ENCODE results near the gene UXS1. TPM values are rescaled to one million over a fixed set of nuclear protein-coding genes. Genes with fewer than 3 reads are reported as not detected.

The UXS1 gene
- total RNA-seq, 1 experiment from 2014 or later = 46.3 TPM

DNA sequence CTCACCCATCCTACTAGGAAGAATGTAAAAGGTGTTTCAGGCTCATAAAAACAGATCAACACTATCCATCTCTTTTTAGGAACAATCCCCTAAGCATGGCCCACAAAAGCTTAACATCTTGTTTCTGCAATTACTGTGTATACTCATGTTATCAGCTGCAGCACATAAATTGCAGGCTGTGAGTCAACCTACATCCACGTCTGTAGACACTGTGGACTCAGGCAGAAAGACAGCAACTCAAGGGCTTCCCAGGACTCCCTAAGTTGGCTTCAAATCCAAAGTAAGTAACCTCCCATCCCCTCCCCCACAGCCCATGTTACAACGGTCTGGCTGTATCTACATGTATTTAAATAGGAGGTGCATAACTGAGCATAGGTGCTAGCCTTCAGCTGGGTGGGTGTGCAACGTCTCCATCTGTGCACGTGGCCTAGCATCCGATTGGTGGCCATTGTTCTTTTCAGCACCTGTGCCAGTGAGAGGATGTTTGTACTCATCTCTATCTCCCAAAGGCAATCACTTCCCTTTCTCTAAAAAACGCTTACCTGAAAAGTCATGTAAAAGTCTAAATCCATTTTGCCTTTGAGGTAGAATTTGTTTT, 30.1 kb downstream of the UXS1 start:
- peaks cover 57 to 67% of the 10 kb centered on the region in 2 experiments for H3K4me1 Mint-ChIP-seq
- TF ChIP-seq, protein P1, sequence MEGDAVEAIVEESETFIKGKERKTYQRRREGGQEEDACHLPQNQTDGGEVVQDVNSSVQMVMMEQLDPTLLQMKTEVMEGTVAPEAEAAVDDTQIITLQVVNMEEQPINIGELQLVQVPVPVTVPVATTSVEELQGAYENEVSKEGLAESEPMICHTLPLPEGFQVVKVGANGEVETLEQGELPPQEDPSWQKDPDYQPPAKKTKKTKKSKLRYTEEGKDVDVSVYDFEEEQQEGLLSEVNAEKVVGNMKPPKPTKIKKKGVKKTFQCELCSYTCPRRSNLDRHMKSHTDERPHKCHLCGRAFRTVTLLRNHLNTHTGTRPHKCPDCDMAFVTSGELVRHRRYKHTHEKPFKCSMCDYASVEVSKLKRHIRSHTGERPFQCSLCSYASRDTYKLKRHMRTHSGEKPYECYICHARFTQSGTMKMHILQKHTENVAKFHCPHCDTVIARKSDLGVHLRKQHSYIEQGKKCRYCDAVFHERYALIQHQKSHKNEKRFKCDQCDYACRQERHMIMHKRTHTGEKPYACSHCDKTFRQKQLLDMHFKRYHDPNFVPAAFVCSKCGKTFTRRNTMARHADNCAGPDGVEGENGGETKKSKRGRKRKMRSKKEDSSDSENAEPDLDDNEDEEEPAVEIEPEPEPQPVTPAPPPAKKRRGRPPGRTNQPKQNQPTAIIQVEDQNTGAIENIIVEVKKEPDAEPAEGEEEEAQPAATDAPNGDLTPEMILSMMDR (conservative IDR thresholded peaks at IDR 0.05) = no peak

More for the DNA sequence above, 30.1 kb downstream of the UXS1 start:
- H2BK5ac ChIP-seq (ENCODE audit: insufficient read length, low read length) = no peak overlapping the region
- Mint-ChIP-seq H3K9me3 (no peaks in the 10 kb centered on the region), H3K27me3 (ENCODE audit: low read depth) (no peaks in the 10 kb centered on the region), H3K27ac (peak overlapping the region in 2 of 3 experiments; percentile 3 to 72; a peak in 2 of 7 replicates), H3K36me3 (ENCODE audit: insufficient read depth in 1 of 3, low read depth in 3 of 3) (peaks cover 4 to 32% (median 29%) of the 10 kb centered on the region in 3 experiments; a peak in 6 of 7 replicates), H3K4me3 (peak overlapping the region in 1 of 2 experiments; percentile 11; a peak in 1 of 5 replicates)
- no peak overlapping the region for H3K9ac ChIP-seq (ENCODE audit: extremely low read depth, insufficient read length, low read length)
- no peak overlapping the region for H3K27ac ChIP-seq (ENCODE audit: insufficient read length, low read depth, low read length)
- H3K56ac ChIP-seq (ENCODE audit: insufficient read length, low read depth, low read length) = no peak overlapping the region
- no peak overlapping the region for H3K4ac ChIP-seq (ENCODE audit: low read depth, low read length)
- H2BK12ac ChIP-seq (ENCODE audit: insufficient read length, low read depth, low read length) = no peak overlapping the region
- H3K79me1 ChIP-seq (ENCODE audit: insufficient read depth, low read depth, low read length, poor library complexity, severe bottlenecking) = no peaks in the 10 kb centered on the region
- no peak overlapping the region for H2BK15ac ChIP-seq (ENCODE audit: low read depth, low read length)
- H4K91ac ChIP-seq (ENCODE audit: insufficient read length, low read depth, low read length) = no peak overlapping the region
- no peaks in the 10 kb centered on the region; the same call in 1 of the 2 replicates for H3K79me2 ChIP-seq (ENCODE audit: insufficient read depth, low read length)
- H4K8ac ChIP-seq (replicated peaks; ENCODE audit: insufficient read length, low read depth, low read length) = no peak overlapping the region
- H3K23me2 ChIP-seq (ENCODE audit: insufficient read length, low read depth, low read length, poor library complexity, severe bottlenecking) = no peaks in the 10 kb centered on the region
- no peak overlapping the region for H2BK20ac ChIP-seq (ENCODE audit: low read depth, low read length, poor library complexity, severe bottlenecking)
- H3K4me1 ChIP-seq (ENCODE audit: insufficient read depth, low read length) = peaks cover 15% of the 10 kb centered on the region; the same call in 1 of the 2 replicates
- H3K27me3 ChIP-seq (ENCODE audit: insufficient read depth, low read length) = no peaks in the 10 kb centered on the region
- DNase-seq = no peak
- H4K20me1 ChIP-seq (ENCODE audit: control insufficient read depth, insufficient read depth, insufficient read length) = no peaks in the 10 kb centered on the region
- H2AK5ac ChIP-seq (ENCODE audit: insufficient read length, low read length) = no peak overlapping the region
- no peak overlapping the region for H4K5ac ChIP-seq (ENCODE audit: insufficient read length, low read depth, low read length)
- no peak overlapping the region for H3K18ac ChIP-seq (ENCODE audit: insufficient read length, low read depth, low read length)
- H3K4me2 ChIP-seq (ENCODE audit: insufficient read depth, insufficient read length, low read length) = peak overlapping the region; percentile 20
- no peak overlapping the region for H2BK120ac ChIP-seq (ENCODE audit: low read depth, low read length, poor library complexity, severe bottlenecking)
- H3K14ac ChIP-seq (ENCODE audit: insufficient read depth, low read length) = no peak overlapping the region
- H2AFZ ChIP-seq (ENCODE audit: low read length) = no peak overlapping the region
- H3K9me3 ChIP-seq (ENCODE audit: control insufficient read depth, low read depth, low read length) = no peaks in the 10 kb centered on the region
- WGBS (ENCODE audit: extremely low coverage, insufficient read length, low lambda C conversion rate) = no CpG with 5 or more reads among the region's 6 CpGs
- no peak overlapping the region for H3T11ph ChIP-seq (ENCODE audit: low read length)
- no peak overlapping the region for H3K23ac ChIP-seq (ENCODE audit: insufficient read length, low read depth, low read length)
